Body of pancreas (tissue), 4 donors: ENCODE results near the gene SLC22A2. TPM values are rescaled to one million over a fixed set of nuclear protein-coding genes. Genes with fewer than 3 reads are reported as not detected.

Experiments used
- ATAC-seq: fragments of 150-250 bp; one replicate; pipeline ENCODE4 v1.9.1; 2016
- DNase-seq, 4 donors: peaks; one replicate each; pipeline ENCODE4 v3.0.0-alpha.2; 2019
- H3K27ac ChIP-seq, 4 donors: fragments of 200-600 bp; sonication (generic); 1 replicate in 3 of 4; 2 replicates in 1 of 4; pipeline versions ENCODE4 v1.5.1 to v1.6.1; 2016 to 2019; ENCODE audit warnings: mild to moderate bottlenecking in 1 of 4, mixed read lengths in 1 of 4, moderate library complexity in 1 of 4
- H3K27me3 ChIP-seq, 2 donors: fragments of 200-600 bp; sonication (generic); one replicate each; pipeline ENCODE4 v1.6.0; 2016; ENCODE audit warnings: mild to moderate bottlenecking in 1 of 2
- H3K36me3 ChIP-seq, 2 donors: fragments of 200-600 bp; sonication (generic); replicated peaks in 1 of 2; 2 replicates each; pipeline ENCODE4 v1.5.1; 2016; ENCODE audit warnings: low read depth in 2 of 2; ENCODE audit not compliant: insufficient read depth in 1 of 2
- H3K4me1 ChIP-seq: fragments of 200-600 bp; sonication (generic); one replicate; pipeline ENCODE4 v1.6.0; 2016
- H3K4me3 ChIP-seq, 2 donors: fragments of 200-600 bp; sonication (generic); 1 replicate in 1 of 2; 2 replicates in 1 of 2; pipeline ENCODE4 v1.5.1; 2016 to 2019
- H3K9me3 ChIP-seq, 3 donors: fragments of 200-600 bp; sonication (generic); 1 replicate in 2 of 3; 2 replicates in 1 of 3; pipeline ENCODE4 v1.5.1; 2016
- CTCF ChIP-seq, 7 experiments: fragments of 450-650 bp in 4 of 7; fragments of 200-600 bp in 3 of 7; sonication (generic) in 3 of 7; IDR thresholded peaks; one replicate each; pipeline ENCODE4 v1.5.1; 2016 to 2019; ENCODE audit warnings: antibody characterized with exemption in 7 of 7
- POLR2A ChIP-seq, 3 donors: fragments of 450-650 bp; IDR thresholded peaks; one replicate each; pipeline ENCODE4 v1.6.1; 2016; ENCODE audit warnings: antibody characterized with exemption in 3 of 3, mild to moderate bottlenecking in 2 of 3
- WGBS, 2 donors: methylation state at CpG; one replicate each; pipeline ENCODE4 v1.1.5; 2017; 5-methylcytosine and 5-hydroxymethylcytosine counted together
- intact Hi-C: fragments of 100-400 bp; cut with DNase I; formaldehyde crosslinking; loops from one replicate; pipeline ENCODE4 v1.15.1; 2023
- total RNA-seq, 2 donors: library from RNA; depleted of rRNA; stranded (reverse); fragments of >200 nt; gene quantifications; one replicate each; pipeline ENCODE4 v1.1.0, GENCODE V29; 2016

The SLC22A2 gene
- total RNA-seq, 2 donors from 2014 or later, result not detected

DNA sequence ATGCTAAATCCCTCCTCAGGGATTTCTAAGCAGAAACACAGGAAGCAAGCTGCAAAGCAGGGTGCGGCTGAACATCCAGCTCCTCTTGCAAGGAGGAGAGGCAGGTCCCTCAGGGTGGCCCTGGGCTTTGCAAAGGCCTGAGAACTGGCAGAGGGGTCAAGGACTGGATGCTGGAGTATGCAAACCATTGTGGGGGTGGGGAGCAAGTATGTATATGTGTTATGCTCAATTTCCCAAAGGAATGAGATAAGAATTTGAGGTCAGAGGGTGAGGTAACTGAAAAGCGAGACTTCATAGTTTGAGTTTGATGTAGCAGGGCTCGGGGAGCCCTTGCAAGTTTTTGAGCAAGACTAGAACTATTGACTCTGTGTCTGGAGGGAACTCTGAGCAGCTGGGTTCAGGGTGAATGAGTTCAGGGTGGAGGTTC lies 11.2 kb downstream of the SLC22A2 start:
- Histone ChIP-seq H3K4me3 (no peak overlapping the region), H3K4me1 (peaks cover 5% of the 10 kb centered on the region), H3K9me3 (no peaks in the 10 kb centered on the region), H3K27me3 (no peaks in the 10 kb centered on the region), H3K27ac (no peak overlapping the region), H3K36me3 (no peaks in the 10 kb centered on the region)
- DNase-seq (no peak), ATAC-seq (no peak)
- intact Hi-C loops, result no loop called here
- no peak for TF ChIP-seq CTCF (IDR thresholded peaks at IDR 0.05)
- 76 to 88% methylated on average over 3 of the region's 3 CpGs for WGBS, 2 donors

DNA sequence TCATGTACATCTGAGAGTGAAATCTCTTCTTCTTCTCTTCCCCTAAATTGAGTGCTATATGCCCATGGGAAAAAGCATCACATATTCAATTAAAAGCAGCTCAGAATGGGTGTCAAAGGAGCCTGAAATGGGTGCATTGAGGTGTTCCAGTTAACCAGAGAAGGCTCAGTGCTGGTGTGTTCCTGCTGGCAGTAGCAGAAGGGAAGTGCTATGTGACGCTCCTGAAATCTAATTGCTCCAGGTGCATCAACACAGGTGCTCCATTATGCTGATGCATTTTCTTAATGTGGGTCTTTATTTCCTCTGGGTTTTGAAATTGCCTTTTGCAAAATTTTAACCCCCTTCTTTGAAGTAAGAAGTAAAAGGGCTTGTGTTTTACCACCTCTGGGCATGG lies 17.9 kb downstream of the SLC22A2 start:
- ATAC-seq (no peak), DNase-seq (no peak)
- Histone ChIP-seq H3K4me3 (no peak overlapping the region), H3K4me1 (peaks cover 15% of the 10 kb centered on the region), H3K9me3 (no peaks in the 10 kb centered on the region), H3K27me3 (no peaks in the 10 kb centered on the region), H3K36me3 (no peaks in the 10 kb centered on the region), H3K27ac (no peak overlapping the region)
- intact Hi-C loops, result no loop called here
- 84 to 88% methylated on average over 1 of the region's 1 CpG for WGBS, 2 donors
- TF ChIP-seq POLR2A (IDR thresholded peaks at IDR 0.05), result no peak
- TF ChIP-seq CTCF (IDR thresholded peaks at IDR 0.05), result no peak

DNA sequence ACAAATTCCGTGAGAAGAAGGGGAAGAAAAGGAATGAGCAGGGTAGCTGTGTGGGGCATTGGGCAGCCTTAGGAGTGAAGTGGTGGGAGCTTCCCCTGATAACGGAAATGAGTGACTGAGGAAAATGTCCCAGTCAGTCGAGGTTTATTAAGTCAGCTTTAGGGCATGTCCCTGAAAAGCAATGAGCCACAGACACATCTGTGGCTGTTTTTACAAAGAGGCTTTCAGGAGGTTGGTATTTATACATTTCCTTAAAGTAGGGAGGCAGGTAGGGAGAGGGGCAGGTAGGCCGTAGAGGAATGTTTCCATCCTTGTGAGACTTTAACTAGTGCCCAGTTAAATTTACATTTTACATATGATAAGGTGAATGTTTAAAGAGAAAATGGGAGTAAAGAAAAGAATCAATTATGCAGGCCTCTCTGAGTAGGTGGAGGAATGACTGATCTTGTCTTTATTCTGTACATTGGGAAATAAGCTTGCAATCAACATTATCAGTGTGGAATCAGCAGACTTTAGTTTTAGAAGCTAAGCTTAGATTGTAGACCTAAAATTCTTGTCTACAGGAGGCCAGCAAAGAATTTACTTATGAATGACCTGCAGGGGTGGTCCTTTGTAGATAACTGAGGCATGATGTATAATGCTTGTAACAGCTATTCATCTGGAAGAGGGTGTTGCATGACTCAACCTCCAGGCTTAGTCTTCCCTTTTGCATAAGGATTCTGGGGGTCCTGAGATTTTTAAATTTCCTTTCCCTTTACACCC lies 18.5 kb downstream of the SLC22A2 start:
- H3K27ac ChIP-seq, result no peak overlapping the region
- WGBS, 2 donors, result 77 to 85% methylated on average over 4 of the region's 4 CpGs
- H3K9me3 ChIP-seq, result no peaks in the 10 kb centered on the region
- peaks cover 15% of the 10 kb centered on the region for H3K4me1 ChIP-seq
- no peak for DNase-seq
- no peak overlapping the region for H3K4me3 ChIP-seq
- TF ChIP-seq POLR2A (IDR thresholded peaks at IDR 0.05) (no peak), CTCF (IDR thresholded peaks at IDR 0.05) (no peak)
- H3K27me3 ChIP-seq, result no peaks in the 10 kb centered on the region
- no peaks in the 10 kb centered on the region for H3K36me3 ChIP-seq
- intact Hi-C loops, result no loop called here
- no peak for ATAC-seq

DNA sequence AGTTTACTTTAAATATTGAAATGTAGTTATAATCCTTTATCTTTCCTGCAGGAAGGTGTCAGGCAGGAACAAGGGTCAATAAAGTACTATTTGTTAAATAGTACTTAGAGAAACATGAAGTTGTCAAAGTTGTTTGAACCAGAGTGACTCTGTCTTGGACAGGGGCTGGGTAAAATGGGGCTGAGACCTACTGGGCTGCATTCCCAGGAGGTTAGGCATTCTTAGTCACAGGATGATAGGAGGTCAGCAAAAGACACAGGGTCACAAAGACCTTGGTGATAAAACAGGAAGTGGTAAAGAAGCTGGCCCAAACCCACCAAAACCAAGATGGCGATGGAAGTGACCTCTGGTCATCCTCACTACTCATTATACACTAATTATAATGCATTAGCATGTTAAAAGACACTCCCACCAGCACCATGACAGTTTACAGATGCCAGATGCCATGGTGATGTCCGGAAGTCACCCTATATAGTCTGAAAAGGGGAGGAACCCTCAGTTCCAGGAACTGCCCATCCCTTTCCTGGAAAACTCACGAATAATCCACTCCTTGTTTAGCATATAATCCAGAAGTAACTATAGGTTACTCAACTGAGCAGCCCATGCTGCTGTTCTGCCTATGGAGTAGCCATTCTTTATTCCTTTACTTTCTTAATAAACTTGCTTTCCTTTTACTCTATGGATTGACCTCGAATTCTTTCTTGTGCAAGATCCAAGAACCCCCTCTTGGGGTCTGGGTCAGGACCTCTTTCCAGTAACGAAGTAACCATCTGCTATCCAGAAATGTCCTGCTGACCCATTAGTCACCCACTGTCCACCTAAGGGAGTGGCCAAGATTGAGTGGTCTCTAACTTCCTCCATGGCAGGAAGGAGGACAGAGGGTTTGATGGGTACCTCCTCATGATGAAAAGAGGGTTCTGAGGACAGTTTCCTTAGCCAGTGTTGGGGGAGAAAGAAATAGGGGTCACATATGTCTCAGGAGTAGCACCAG lies 19.6 kb downstream of the SLC22A2 start:
- H3K36me3 ChIP-seq, result no peaks in the 10 kb centered on the region
- DNase-seq, result peak in 3 of 4 donors; percentile 21 to 51 (median 25)
- no peaks in the 10 kb centered on the region for H3K27me3 ChIP-seq
- H3K27ac ChIP-seq, result peak overlapping the region in 2 of 4 donors; percentile 32 to 66
- H3K9me3 ChIP-seq, result no peaks in the 10 kb centered on the region
- peaks cover 15% of the 10 kb centered on the region for H3K4me1 ChIP-seq
- intact Hi-C loops, result no loop called here
- TF ChIP-seq POLR2A (IDR thresholded peaks at IDR 0.05) (no peak), CTCF (IDR thresholded peaks at IDR 0.05) (no peak)
- WGBS, 2 donors, result 75 to 90% methylated on average over 5 of the region's 5 CpGs
- H3K4me3 ChIP-seq, result no peak overlapping the region
- peak; percentile 24 for ATAC-seq
